Thyroid gland (tissue), 4 donors: ENCODE data around the gene MICU1.

Experiments used
- POLR2A ChIP-seq, 2 donors: fragments of 450-650 bp; IDR thresholded peaks; one replicate each; pipeline ENCODE4 v1.6.1; 2017; ENCODE audit warnings: antibody characterized with exemption in 2 of 2, mild to moderate bottlenecking in 2 of 2, moderate library complexity in 1 of 2
- TF ChIP-seq, protein P1 (sequence below), 6 experiments: fragments of 200-600 bp in 3 of 6; fragments of 450-650 bp in 3 of 6; sonication (generic) in 3 of 6; IDR thresholded peaks; one replicate each; pipeline ENCODE4 v1.5.1; 2016 to 2019; ENCODE audit warnings: antibody characterized with exemption in 6 of 6, mild to moderate bottlenecking in 2 of 6, inconsistent platforms in 1 of 6, moderate library complexity in 1 of 6

GRCh38 chr10:72365106-72365895 lies 260.6 kb downstream of the MICU1 start:
- no peak for TF ChIP-seq POLR2A (IDR thresholded peaks at IDR 0.05)
- TF ChIP-seq, protein P1, sequence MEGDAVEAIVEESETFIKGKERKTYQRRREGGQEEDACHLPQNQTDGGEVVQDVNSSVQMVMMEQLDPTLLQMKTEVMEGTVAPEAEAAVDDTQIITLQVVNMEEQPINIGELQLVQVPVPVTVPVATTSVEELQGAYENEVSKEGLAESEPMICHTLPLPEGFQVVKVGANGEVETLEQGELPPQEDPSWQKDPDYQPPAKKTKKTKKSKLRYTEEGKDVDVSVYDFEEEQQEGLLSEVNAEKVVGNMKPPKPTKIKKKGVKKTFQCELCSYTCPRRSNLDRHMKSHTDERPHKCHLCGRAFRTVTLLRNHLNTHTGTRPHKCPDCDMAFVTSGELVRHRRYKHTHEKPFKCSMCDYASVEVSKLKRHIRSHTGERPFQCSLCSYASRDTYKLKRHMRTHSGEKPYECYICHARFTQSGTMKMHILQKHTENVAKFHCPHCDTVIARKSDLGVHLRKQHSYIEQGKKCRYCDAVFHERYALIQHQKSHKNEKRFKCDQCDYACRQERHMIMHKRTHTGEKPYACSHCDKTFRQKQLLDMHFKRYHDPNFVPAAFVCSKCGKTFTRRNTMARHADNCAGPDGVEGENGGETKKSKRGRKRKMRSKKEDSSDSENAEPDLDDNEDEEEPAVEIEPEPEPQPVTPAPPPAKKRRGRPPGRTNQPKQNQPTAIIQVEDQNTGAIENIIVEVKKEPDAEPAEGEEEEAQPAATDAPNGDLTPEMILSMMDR (IDR thresholded peaks at IDR 0.05): no peak
